GM11168 (cell line): ENCODE results near the gene CCDC85B.
"Not testable (repeated sequence)": the region's sequence is repeated elsewhere in the genome, so short reads cannot be mapped to it uniquely, and the experiment has no call there.

Experiments used
- in situ Hi-C: fragments of 300-500 bp; cut with MboI; formaldehyde crosslinking; loops from one replicate; pipeline ENCODE4 v1.12.0; 2022; ENCODE audit warnings: low sequenced_read_pairs; ENCODE audit not compliant: unreplicated experiment

The CCDC85B gene

GRCh38 chr11:65883786-65884715 is 6.4 kb upstream of the CCDC85B start:
- in situ Hi-C loops = loop anchor here (5.0 kb wide), 1 partner anchor 108 kb away; no protein-coding TSS in a partner anchor

GRCh38 chr11:65884716-65885092 is 5.8 kb upstream of the CCDC85B start:
- in situ Hi-C loops = loop anchor here (5.0 kb wide), 1 partner anchor 108 kb away; no protein-coding TSS in a partner anchor

- in situ Hi-C loops = no loop called here
Measured at GRCh38 chr11:65885231-65885630, 5.2 kb upstream of the CCDC85B start.

GRCh38 chr11:65885808-65886536 is 4.5 kb upstream of the CCDC85B start:
- in situ Hi-C loops = no loop called here

GRCh38 chr11:65886826-65887722 is 3.4 kb upstream of the CCDC85B start:
- in situ Hi-C loops = no loop called here

- in situ Hi-C loops = no loop called here
Measured at GRCh38 chr11:65887723-65888162, 2.7 kb upstream of the CCDC85B start.

GRCh38 chr11:65888163-65888814 is 2.2 kb upstream of the CCDC85B start, which contains the start of gene FIBP:
TSS of gene FIBP (minus strand) at chr11:65888471. CDS start at chr11:65888418, 53 bp downstream.
- in situ Hi-C loops = no loop called here

- in situ Hi-C loops = no loop called here
Measured at GRCh38 chr11:65891219-65892136, 1.0 kb downstream of the CCDC85B start.

- in situ Hi-C loops = not testable (repeated sequence)
Measured at GRCh38 chr11:65892137-65892540, 1.7 kb downstream of the CCDC85B start.

- in situ Hi-C loops = no loop called here
Measured at GRCh38 chr11:65892661-65893317, 2.3 kb downstream of the CCDC85B start.

GRCh38 chr11:65894034-65894591 is 3.6 kb downstream of the CCDC85B start:
- in situ Hi-C loops = no loop called here

GRCh38 chr11:65895482-65895981 is 5.1 kb downstream of the CCDC85B start:
- in situ Hi-C loops = no loop called here

- in situ Hi-C loops = no loop called here
Measured at GRCh38 chr11:65896034-65896999, 5.8 kb downstream of the CCDC85B start.

GRCh38 chr11:65897020-65897471 is 6.6 kb downstream of the CCDC85B start:
- in situ Hi-C loops = no loop called here

- in situ Hi-C loops = no loop called here
Measured at GRCh38 chr11:65898656-65899355, 8.3 kb downstream of the CCDC85B start.
